HG03097 (cell line): Measurements from ENCODE around the gene GALT.

Experiments used
- ATAC-seq: cut with Tn5 transposase; IDR thresholded peaks from one replicate; pipeline ENCODE4 v1.9.1; 2021; ENCODE audit not compliant: unreplicated experiment, low FRiP score

Gene GALT

DNA sequence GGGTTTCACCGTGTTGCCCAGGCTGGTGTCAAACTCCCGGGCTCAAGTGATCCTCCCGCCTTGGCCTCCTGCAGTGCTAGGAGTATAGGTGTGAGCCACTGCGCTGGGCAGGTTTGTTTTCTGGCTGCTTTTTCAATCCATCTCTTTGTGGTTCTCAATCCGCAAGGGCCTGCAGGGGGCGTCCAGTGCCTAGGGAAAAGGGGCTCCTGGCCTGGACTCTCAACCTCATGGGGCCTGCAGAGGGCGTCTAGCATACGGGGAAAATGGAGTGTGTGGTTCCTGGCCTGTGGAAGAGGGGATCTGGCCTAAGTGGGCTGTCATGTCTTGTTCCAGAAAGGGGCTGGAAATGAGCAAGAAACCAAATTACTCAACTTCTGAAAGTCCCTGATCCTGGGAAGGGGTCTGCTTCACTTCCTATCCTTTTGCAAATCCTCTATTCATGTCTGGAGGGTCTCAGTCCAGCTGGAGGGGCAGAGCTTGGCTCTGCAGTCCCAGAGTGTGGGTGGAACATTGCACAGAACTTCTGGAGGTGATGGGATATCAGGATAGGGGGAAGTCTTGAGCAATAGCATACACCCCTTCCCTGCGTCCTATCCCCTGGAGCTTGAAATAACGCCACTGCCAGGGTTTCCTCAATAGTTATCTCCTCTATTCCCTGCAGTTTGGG, 28.7 kb downstream of the GALT start:
- ATAC-seq, result no peak

DNA sequence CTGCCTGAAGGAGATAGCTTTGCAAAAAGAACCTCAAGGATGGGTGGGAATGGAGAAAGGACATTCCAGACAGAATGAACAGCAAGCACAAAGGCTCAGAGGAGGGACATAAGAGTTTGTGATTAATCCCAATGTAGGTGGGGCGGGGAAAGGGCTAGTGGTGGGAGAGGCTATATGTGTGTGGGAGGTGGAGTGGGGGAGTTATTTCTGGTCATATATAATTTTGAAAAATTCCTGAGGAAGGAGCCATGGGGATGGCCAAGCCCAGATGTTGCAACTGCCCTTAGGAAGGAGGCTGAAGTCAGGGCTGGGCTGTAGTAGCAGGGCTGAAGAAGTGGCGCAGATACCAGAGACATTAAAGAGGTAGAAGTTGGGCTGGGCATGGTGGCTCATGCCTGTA, 29.4 kb downstream of the GALT start:
- no peak for ATAC-seq

DNA sequence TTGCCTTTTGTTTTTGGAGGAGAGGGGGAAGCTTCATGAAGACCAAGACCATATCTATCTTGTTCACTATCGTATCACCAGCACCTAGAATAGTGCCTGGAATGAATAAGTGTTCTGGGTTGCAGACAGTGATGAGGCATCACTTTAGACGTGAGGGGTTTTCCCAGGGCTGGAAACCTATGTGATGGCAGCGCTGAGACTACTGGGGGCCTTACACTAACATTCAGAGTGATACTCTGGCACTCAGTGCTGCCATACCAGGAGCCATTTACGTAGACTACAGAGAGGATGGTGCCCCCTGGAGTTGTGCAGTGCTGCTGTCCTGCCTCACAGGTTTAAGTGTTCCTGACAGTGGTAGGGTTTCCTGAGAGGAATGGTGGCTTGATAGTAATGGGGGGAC, 37.7 kb downstream of the GALT start:
- ATAC-seq, result no peak

DNA sequence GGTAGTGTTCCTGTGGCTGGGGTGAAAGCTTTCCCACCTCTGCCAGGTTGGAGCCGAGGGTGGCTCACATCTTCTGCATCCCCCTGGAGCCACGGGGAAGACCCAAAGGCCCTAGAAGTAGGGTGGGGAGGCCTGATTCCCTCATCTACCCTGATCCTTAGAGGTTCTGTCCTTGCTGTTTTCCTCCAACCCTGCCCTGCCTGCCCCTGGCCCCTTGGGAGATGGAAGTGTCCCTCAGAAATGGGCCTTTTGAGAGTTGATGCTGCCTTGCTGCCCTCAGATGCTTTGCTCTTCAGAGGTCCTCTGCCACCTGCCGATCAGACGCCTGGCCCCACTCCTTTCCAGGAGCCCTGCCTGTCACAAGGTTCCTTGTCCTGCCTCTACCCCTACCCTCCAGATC, 38.3 kb downstream of the GALT start:
- no peak for ATAC-seq

DNA sequence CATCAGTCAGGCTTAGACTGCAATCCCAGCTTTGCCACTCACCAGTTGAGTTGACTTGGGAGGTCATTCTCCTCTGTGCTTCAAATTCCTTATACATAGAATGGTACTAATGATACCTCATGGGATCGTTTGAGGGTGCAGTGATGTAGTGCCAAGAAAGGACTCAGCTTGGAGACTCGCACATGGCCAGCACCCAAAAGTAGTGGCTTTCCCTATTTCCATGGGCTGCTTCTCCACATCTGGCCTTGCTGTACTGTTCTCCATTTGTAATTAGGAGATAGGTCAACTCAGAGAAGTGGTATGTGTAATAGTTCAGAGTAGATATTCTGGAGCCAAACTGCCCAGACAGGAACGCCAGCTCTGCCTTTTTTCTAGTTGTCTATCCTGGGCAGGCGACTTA, 39.1 kb downstream of the GALT start:
- no peak for ATAC-seq

DNA sequence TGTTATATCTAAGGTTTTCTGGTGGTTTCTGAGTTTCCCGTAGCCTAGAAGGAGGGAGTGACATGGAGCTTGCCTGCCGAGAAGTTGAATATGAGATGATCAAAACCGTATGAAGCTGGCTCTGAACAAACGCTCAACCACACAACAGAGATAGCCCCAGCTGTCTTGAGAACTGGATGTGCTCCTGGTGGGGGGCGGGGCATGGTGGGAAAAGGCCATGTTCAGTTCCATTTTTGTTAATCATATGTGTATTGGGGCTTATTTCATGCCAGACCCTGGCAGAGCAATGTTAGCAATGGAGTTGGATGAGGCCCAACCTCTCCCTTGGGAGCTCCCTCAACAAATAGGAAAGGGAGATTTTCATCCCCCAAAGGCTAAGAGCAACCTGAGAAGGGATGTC, 39.8 kb downstream of the GALT start:
- ATAC-seq, result no peak

DNA sequence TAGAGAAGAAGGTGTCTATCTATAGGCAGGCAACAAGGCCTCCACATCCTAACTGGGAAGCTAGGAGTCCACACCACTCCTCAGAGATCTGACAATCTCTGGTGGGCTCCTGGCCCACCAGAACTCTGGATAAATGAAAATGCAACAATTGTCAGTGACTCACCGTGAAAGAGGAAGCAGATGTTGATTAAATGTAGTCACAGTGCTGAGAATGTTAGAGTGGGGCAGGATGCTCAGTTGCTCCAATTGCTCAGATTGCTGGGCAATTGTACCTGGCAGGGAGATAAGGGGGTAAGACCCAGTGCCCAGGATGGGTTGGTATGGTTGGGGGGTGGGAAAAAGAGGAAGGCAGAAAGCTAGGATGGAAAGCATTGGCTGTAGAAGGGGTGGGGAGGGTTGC, 40.3 kb downstream of the GALT start:
- ATAC-seq, result no peak

DNA sequence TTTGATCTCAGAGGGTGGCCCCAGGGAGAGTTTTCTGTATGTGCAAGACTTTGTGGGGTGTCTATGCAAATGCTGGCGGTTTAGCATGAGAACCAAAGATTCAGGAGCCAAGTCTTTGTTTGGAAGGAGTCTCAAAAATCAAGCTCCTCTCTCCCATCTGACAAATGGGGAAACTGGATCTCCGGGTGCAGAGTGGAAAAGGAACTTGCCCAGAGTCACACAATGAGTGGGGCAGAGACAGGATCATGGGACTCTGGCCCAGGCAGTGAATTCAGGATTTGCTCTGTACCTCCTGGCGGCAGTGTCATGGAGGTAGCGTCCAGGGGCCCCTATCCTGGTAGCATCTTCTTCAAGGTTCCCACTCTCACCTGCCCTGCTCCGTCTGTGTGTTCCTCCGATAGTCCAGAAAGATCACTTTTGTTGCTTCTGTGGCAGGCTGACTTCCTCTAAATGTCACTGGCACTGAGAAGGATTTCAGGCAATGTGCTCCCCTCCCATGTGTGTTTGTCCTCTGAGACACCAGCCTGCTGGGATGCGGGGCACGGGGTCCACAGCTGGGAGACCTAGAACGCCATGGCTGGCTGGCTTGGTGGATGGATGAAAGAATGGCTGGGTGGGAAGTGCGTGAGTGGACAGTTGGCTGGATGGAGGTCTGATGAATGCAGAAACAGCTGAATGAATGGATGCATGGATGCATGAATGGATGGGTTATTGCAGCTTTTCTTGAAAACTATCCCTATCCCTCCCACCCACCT, 41.0 kb downstream of the GALT start:
- no peak for ATAC-seq

DNA sequence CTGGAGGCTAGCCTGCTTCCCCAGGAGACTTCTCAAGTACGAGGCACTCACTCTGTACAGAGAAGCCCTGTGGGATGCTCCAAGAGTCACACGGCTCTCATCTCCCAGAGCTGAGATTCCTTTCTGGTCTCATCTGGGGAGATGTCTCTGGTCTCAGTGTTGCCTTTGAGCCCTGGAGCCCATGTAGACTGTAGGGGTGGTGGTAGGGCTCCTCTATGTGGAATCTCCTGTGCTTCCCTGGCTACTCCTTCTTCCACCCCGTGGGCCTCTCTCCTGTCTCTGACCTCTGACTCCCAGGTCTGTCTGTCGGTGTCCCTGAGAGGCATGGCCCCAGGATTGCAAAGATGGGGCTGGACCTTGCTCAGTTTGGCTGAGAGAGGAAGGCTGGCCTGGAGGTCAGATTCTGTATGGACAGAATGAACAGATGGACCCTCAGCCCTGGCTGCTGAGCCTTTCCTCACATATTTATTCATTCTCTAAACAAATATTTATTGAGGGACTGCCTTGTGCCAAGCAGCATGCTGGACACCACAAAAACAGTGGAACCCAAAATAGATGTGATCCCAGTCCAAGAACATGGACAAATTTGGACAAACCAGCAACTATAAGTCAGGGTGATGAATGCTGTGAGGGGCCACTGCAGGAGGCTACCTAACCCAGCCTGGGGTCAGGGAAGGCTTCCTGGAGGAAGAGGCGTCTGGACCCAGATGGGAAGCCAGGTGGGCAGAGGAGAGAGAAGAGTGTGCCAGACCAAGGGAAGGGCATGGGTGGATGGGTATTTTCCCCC, 42.0 kb downstream of the GALT start:
- no peak for ATAC-seq

DNA sequence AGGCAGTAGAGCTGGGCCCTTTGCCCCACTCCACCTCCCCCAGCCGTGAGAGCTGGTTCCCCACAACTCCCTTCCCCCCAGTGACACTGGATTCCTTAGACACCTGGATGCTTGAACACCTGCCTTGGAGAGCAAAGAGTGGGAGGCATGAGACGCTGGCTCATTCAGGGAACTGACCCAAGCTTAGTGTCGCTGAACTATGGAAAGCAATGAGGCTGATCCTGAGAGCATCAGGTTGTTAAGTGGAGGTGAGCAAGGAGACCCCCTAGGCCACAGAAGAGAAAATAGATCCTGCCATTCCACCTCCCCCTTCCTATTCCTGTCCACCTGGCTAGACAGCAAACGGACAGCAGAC, 42.6 kb downstream of the GALT start:
- ATAC-seq, result no peak

DNA sequence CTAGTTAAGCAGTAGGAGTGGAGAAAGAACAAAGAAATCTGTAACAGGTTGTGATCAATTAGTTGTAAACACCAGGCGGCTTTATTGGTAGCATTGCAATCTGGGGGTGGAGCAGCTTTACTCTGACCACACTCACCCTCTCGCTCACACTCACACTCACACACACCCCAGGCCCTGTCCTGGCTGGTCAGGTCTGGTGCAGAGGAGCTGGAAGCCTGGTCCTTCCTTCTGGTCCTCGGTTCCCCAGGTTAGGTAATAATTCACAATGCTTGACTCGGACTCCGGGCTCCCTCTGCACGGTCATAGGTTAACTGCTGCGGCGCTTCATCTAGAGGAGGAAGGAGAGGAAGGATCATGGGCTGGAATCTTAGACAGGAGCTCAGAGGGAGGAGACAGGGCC, 43.0 kb downstream of the GALT start:
- ATAC-seq, result no peak

DNA sequence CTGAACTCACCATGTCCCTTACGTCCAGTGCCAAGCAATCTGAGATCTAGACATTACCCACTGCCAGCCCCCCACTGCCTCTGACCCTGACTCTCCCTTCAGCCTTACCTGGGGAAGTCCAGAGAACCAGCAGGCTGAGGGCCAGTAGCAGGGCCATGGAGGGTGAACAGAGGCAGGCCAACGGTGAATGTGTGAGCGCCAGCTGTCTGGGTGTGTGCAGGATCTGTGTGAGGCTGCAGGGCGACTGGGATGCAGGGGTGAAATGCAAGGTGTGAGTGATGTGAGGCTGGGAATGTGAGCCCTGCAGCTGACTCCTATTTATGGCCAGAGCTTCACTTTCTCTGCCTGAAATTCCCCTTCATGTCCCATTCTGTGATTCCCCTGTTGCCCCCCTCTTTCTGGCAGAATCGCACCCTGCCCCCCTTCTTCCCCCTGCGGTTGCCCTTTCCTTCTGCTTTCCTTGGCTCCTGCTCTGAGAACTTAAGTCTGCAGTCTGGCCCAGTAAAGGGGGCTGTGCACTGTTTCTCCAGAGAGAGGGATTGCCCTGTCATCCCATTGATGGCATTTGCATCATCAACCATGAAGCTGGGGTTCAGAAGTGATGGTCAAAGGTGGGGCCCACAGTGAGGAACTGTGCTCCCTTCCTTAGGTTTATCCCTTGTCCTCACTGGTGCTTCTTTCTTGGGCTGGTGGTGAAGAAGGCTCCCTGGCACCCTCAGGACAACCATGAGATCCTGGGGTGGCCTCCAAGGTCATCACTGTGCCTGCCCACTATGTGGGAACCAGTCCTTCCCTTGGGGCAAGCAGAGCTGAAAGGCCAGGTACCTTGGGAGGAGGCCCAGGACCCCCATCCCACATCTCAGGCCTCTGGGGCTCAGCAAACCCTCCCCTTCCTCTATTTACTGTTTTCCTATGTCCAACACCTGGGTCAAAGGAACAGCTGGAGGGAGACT, 44.8 kb downstream of the GALT start, which contains the start of gene CCL19:
Gene CCL19 (minus strand): TSS at position 294 of the 953 bp plus-strand sequence. CDS start 137 bp downstream, at position 157.
- no peak for ATAC-seq

DNA sequence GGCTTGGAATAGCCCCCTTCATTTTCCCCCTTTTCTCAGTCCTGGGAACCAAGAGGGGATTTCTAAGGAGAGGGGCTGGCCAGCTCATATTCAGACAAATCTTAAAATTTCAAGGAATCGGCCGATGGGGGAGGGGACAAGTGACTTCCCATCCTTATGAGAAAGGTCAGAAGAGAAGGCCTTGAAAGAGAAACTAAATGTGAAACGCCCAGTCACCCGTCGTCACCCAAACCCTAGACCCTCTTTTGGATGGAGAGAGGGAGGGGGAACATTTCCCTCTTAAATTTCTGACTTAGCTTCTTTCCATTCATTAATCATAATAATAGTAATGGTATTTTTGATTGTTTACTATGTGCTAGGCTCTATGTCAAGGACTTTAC, 45.5 kb downstream of the GALT start:
- ATAC-seq, result no peak

DNA sequence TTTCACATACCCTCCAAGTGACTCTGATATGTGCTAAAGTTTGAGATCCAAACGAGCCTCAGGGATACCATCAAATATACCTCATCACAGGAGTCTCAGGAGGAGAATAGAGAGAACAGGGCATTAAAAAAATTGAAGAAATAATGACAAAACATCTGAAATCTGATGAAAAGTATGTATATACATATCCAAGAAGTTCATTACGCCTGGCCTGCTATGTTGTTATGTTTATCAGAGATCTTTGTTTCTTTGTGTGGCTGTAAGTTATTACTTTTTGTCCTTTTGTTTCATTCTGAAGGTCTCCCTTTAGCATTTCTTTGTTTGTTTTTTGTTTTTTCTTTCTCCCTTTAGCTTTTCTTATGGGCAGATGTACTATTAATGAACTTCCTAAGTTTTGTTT, 47.1 kb downstream of the GALT start:
- no peak for ATAC-seq

DNA sequence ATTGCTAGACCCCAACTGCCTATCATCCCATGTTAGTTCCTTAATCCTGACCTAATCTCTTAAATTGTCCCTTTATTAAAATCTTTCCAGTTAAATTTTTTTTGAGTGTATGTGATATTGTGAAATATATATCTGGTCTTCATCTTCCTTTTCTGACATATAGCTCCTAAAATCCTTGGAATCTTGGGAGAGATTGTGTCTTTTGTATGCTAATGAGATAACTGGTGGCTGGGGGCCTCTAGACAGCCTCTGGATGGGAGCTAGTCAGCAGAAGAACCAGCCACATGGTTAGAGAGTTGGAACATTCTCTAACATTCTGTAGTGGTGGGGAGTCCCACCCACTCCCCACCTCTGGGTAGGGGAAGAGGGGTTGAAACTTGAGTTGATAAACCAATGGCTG, 48.3 kb downstream of the GALT start:
- no peak for ATAC-seq
